Measurements from ENCODE around the gene ZXDA. TPM values are rescaled to one million over a fixed set of nuclear protein-coding genes. Genes with fewer than 3 reads are reported as not detected.

ZXDA gene
- total RNA-seq, 1 experiment from 2014 or later = 4.9 TPM

GRCh38 chrX:57871463-57871862 lies 38.8 kb downstream of the ZXDA start:
- Mint-ChIP-seq H3K4me3 (ENCODE audit: unreplicated experiment) (no peak overlapping the region), H3K36me3 (ENCODE audit: insufficient read depth, unreplicated experiment) (no peaks in the 10 kb centered on the region), H3K27ac (ENCODE audit: low read depth, unreplicated experiment) (no peak overlapping the region), H3K27me3 (ENCODE audit: insufficient read depth, unreplicated experiment) (no peaks in the 10 kb centered on the region), H3K4me1 (ENCODE audit: insufficient read depth, unreplicated experiment) (no peaks in the 10 kb centered on the region), H3K9me3 (ENCODE audit: unreplicated experiment) (peaks cover 13% of the 10 kb centered on the region)
- no TSS peak for BruUV-seq (replicated peaks)
- no peak for TF ChIP-seq CTCF (IDR thresholded peaks at IDR 0.05; ENCODE audit: unreplicated experiment)
- POLR2A ChIA-PET = no interaction called here
- no peak for DNase-seq (ENCODE audit: unreplicated experiment)
- intact Hi-C loops (cut with micrococcal nuclease) = no loop called here
- CTCF ChIA-PET = no interaction called here

Other genes starting within 250 kb of the ZXDA start
- not detected in 2 replicates for gene NLRP2B, start 230.2 kb downstream of the ZXDA start, total RNA-seq (2022)

All from MCF 10A (cell line).